PC-9 (cell line): ENCODE measurements around the gene SLCO6A1.

Source experiments
- EZH2 ChIP-seq: fragments of 200-600 bp; sonication (generic); IDR thresholded peaks from 2 replicates; pipeline ENCODE4 v1.8.0; 2017; ENCODE audit warnings: antibody characterized with exemption, low read depth
- TF ChIP-seq, protein P1 (sequence below): fragments of 200-600 bp; sonication (generic); conservative IDR thresholded peaks from 2 replicates; pipeline ENCODE4 v1.6.1; 2017; ENCODE audit warnings: mixed run types, antibody characterized with exemption, mild to moderate bottlenecking, moderate library complexity

DNA sequence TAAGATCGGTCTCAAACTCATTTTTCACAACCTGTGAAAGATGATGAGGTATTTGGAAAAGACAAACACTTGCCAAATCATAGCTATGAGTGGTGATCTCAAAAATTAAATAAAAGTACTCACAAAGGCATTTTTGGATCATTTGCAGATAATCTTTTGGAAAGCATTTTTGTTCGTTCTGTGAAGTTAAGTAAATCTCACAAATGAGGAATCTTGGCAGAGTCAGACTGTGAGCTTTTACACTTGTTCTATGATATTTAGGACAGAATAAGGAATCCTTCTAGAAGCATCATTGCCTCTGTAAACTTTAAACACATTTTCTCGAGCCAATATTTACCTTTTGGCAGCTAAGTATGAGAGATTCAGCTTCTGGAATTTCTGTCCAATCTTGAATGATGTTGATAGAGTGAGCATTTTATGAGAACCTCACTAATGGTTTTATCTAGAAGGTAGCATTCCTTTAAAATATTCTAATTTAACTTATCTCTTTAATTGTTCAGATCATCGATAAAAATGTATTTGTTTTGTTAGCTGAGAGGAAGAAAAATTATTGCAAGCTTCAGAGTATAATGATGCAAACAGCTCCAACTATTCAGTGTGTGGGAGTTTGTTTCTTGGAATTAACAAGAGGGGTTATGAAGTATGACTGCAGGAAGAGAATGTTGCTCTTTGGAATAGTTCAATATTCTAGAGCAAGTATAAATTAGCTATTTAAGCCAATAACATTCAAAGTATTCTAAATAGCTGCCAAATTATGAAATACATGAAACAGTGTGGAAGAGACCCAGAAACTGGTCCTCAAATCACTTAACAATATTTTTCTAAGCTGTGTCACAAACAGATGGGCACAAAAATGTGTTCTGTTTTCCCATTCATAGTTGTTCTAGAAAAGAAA, 48.6 kb upstream of the SLCO6A1 start:
- TF ChIP-seq, protein P1, sequence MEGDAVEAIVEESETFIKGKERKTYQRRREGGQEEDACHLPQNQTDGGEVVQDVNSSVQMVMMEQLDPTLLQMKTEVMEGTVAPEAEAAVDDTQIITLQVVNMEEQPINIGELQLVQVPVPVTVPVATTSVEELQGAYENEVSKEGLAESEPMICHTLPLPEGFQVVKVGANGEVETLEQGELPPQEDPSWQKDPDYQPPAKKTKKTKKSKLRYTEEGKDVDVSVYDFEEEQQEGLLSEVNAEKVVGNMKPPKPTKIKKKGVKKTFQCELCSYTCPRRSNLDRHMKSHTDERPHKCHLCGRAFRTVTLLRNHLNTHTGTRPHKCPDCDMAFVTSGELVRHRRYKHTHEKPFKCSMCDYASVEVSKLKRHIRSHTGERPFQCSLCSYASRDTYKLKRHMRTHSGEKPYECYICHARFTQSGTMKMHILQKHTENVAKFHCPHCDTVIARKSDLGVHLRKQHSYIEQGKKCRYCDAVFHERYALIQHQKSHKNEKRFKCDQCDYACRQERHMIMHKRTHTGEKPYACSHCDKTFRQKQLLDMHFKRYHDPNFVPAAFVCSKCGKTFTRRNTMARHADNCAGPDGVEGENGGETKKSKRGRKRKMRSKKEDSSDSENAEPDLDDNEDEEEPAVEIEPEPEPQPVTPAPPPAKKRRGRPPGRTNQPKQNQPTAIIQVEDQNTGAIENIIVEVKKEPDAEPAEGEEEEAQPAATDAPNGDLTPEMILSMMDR, result no peak
- TF ChIP-seq EZH2, result no peak
